ENCODE results near the gene MACROD2. TPM values are rescaled to one million over a fixed set of nuclear protein-coding genes. Genes with fewer than 3 reads are reported as not detected.

Gene MACROD2
- polyA plus RNA-seq, 1 donor = 5.4 TPM

GRCh38 chr20:15702161-15702560 lies 1706.8 kb downstream of the MACROD2 start:
- Histone ChIP-seq H3K36me3 (ENCODE audit: control insufficient read depth, insufficient read depth, low read length) (no peaks in the 10 kb centered on the region), H3K4me3 (ENCODE audit: low read length) (no peak overlapping the region), H3K9me3 (ENCODE audit: control insufficient read depth, low read depth, low read length) (no peaks in the 10 kb centered on the region), H3K4me1 (ENCODE audit: control insufficient read depth, insufficient read depth, low read length) (no peaks in the 10 kb centered on the region), H3K27ac (ENCODE audit: low read length) (no peak overlapping the region), H3K27me3 (ENCODE audit: control insufficient read depth, insufficient read depth, low read length) (no peaks in the 10 kb centered on the region)
- no peak for DNase-seq
- WGBS (ENCODE audit: insufficient coverage, low lambda C conversion rate) = 88% methylated on average over 1 of the region's 2 CpGs

- no peaks in the 10 kb centered on the region for H3K4me1 ChIP-seq (ENCODE audit: control insufficient read depth, insufficient read depth, low read length)
- DNase-seq = no peak
- no peak overlapping the region for H3K4me3 ChIP-seq (ENCODE audit: low read length)
- H3K27ac ChIP-seq (ENCODE audit: low read length) = no peak overlapping the region
- H3K9me3 ChIP-seq (ENCODE audit: control insufficient read depth, low read depth, low read length) = no peaks in the 10 kb centered on the region
- no peaks in the 10 kb centered on the region for H3K27me3 ChIP-seq (ENCODE audit: control insufficient read depth, insufficient read depth, low read length)
- H3K36me3 ChIP-seq (ENCODE audit: control insufficient read depth, insufficient read depth, low read length) = no peaks in the 10 kb centered on the region
- 100% methylated on average over 2 of the region's 4 CpGs for WGBS (ENCODE audit: insufficient coverage, low lambda C conversion rate)
These were observed 1708.0 kb downstream of the MACROD2 start for GRCh38 chr20:15703171-15703911.

- WGBS (ENCODE audit: insufficient coverage, low lambda C conversion rate) = no CpG with 5 or more reads among the region's 3 CpGs
These were observed 1710.7 kb downstream of the MACROD2 start for GRCh38 chr20:15705975-15706374.

GRCh38 chr20:15706719-15707118 lies 1711.4 kb downstream of the MACROD2 start:
- DNase-seq = no peak
- Histone ChIP-seq H3K4me1 (ENCODE audit: control insufficient read depth, insufficient read depth, low read length) (no peaks in the 10 kb centered on the region), H3K4me3 (ENCODE audit: low read length) (no peak overlapping the region), H3K27ac (ENCODE audit: low read length) (no peak overlapping the region), H3K36me3 (ENCODE audit: control insufficient read depth, insufficient read depth, low read length) (no peaks in the 10 kb centered on the region), H3K27me3 (ENCODE audit: control insufficient read depth, insufficient read depth, low read length) (no peaks in the 10 kb centered on the region), H3K9me3 (ENCODE audit: control insufficient read depth, low read depth, low read length) (no peaks in the 10 kb centered on the region)

More at GRCh38 chr20:15705975-15706374, 1710.7 kb downstream of the MACROD2 start:
- H3K36me3 ChIP-seq (ENCODE audit: control insufficient read depth, insufficient read depth, low read length) = no peaks in the 10 kb centered on the region
- H3K9me3 ChIP-seq (ENCODE audit: control insufficient read depth, low read depth, low read length) = no peaks in the 10 kb centered on the region
- H3K27me3 ChIP-seq (ENCODE audit: control insufficient read depth, insufficient read depth, low read length) = no peaks in the 10 kb centered on the region
- no peak overlapping the region for H3K4me3 ChIP-seq (ENCODE audit: low read length)
- no peaks in the 10 kb centered on the region for H3K4me1 ChIP-seq (ENCODE audit: control insufficient read depth, insufficient read depth, low read length)
- no peak overlapping the region for H3K27ac ChIP-seq (ENCODE audit: low read length)
- no peak for DNase-seq

- Histone ChIP-seq H3K4me1 (ENCODE audit: control insufficient read depth, insufficient read depth, low read length) (no peaks in the 10 kb centered on the region), H3K4me3 (ENCODE audit: low read length) (no peak overlapping the region), H3K27me3 (ENCODE audit: control insufficient read depth, insufficient read depth, low read length) (no peaks in the 10 kb centered on the region), H3K36me3 (ENCODE audit: control insufficient read depth, insufficient read depth, low read length) (no peaks in the 10 kb centered on the region), H3K27ac (ENCODE audit: low read length) (no peak overlapping the region), H3K9me3 (ENCODE audit: control insufficient read depth, low read depth, low read length) (no peaks in the 10 kb centered on the region)
- DNase-seq = peak; percentile 3 to 12
- WGBS (ENCODE audit: insufficient coverage, low lambda C conversion rate) = no CpG with 5 or more reads among the region's 9 CpGs
These were observed 1713.8 kb downstream of the MACROD2 start for GRCh38 chr20:15708984-15709598.

- Histone ChIP-seq H3K27ac (ENCODE audit: low read length) (no peak overlapping the region), H3K4me1 (ENCODE audit: control insufficient read depth, insufficient read depth, low read length) (no peaks in the 10 kb centered on the region), H3K4me3 (ENCODE audit: low read length) (no peak overlapping the region), H3K9me3 (ENCODE audit: control insufficient read depth, low read depth, low read length) (no peaks in the 10 kb centered on the region), H3K36me3 (ENCODE audit: control insufficient read depth, insufficient read depth, low read length) (no peaks in the 10 kb centered on the region), H3K27me3 (ENCODE audit: control insufficient read depth, insufficient read depth, low read length) (no peaks in the 10 kb centered on the region)
- no peak for DNase-seq
- WGBS (ENCODE audit: insufficient coverage, low lambda C conversion rate) = 100% methylated on average over 2 of the region's 5 CpGs
These were observed 1715.3 kb downstream of the MACROD2 start for GRCh38 chr20:15710636-15711035.

- no peaks in the 10 kb centered on the region for H3K36me3 ChIP-seq (ENCODE audit: control insufficient read depth, insufficient read depth, low read length)
- no peaks in the 10 kb centered on the region for H3K4me1 ChIP-seq (ENCODE audit: control insufficient read depth, insufficient read depth, low read length)
- WGBS (ENCODE audit: insufficient coverage, low lambda C conversion rate) = no CpG with 5 or more reads among the region's 7 CpGs
- peak in 1 of 2 donors; percentile 9 for DNase-seq
- no peaks in the 10 kb centered on the region for H3K27me3 ChIP-seq (ENCODE audit: control insufficient read depth, insufficient read depth, low read length)
- no peak overlapping the region for H3K27ac ChIP-seq (ENCODE audit: low read length)
- no peak overlapping the region for H3K4me3 ChIP-seq (ENCODE audit: low read length)
- no peaks in the 10 kb centered on the region for H3K9me3 ChIP-seq (ENCODE audit: control insufficient read depth, low read depth, low read length)
These were observed 1715.9 kb downstream of the MACROD2 start for GRCh38 chr20:15711177-15711576.

GRCh38 chr20:15716256-15716655 lies 1720.9 kb downstream of the MACROD2 start:
- WGBS (ENCODE audit: insufficient coverage, low lambda C conversion rate) = 75% methylated on average over 1 of the region's 5 CpGs
- Histone ChIP-seq H3K4me3 (ENCODE audit: low read length) (no peak overlapping the region), H3K9me3 (ENCODE audit: control insufficient read depth, low read depth, low read length) (no peaks in the 10 kb centered on the region), H3K27me3 (ENCODE audit: control insufficient read depth, insufficient read depth, low read length) (no peaks in the 10 kb centered on the region), H3K27ac (ENCODE audit: low read length) (no peak overlapping the region), H3K4me1 (ENCODE audit: control insufficient read depth, insufficient read depth, low read length) (no peaks in the 10 kb centered on the region), H3K36me3 (ENCODE audit: control insufficient read depth, insufficient read depth, low read length) (no peaks in the 10 kb centered on the region)
- no peak for DNase-seq

- H3K36me3 ChIP-seq (ENCODE audit: control insufficient read depth, insufficient read depth, low read length) = no peaks in the 10 kb centered on the region
- no peaks in the 10 kb centered on the region for H3K4me1 ChIP-seq (ENCODE audit: control insufficient read depth, insufficient read depth, low read length)
- H3K27ac ChIP-seq (ENCODE audit: low read length) = no peak overlapping the region
- H3K27me3 ChIP-seq (ENCODE audit: control insufficient read depth, insufficient read depth, low read length) = no peaks in the 10 kb centered on the region
- DNase-seq = no peak
- no peaks in the 10 kb centered on the region for H3K9me3 ChIP-seq (ENCODE audit: control insufficient read depth, low read depth, low read length)
- H3K4me3 ChIP-seq (ENCODE audit: low read length) = no peak overlapping the region
- WGBS (ENCODE audit: insufficient coverage, low lambda C conversion rate) = 83% methylated on average over 1 of the region's 1 CpG
These were observed 1731.1 kb downstream of the MACROD2 start for GRCh38 chr20:15726416-15726815.

GRCh38 chr20:15734052-15734451 lies 1738.7 kb downstream of the MACROD2 start:
- no peak overlapping the region for H3K27ac ChIP-seq (ENCODE audit: low read length)
- H3K36me3 ChIP-seq (ENCODE audit: control insufficient read depth, insufficient read depth, low read length) = no peaks in the 10 kb centered on the region
- H3K9me3 ChIP-seq (ENCODE audit: control insufficient read depth, low read depth, low read length) = no peaks in the 10 kb centered on the region
- peak in 1 of 2 donors; percentile 3 for DNase-seq
- H3K27me3 ChIP-seq (ENCODE audit: control insufficient read depth, insufficient read depth, low read length) = no peaks in the 10 kb centered on the region
- no peak overlapping the region for H3K4me3 ChIP-seq (ENCODE audit: low read length)
- no peaks in the 10 kb centered on the region for H3K4me1 ChIP-seq (ENCODE audit: control insufficient read depth, insufficient read depth, low read length)
- no CpG with 5 or more reads among the region's 4 CpGs for WGBS (ENCODE audit: insufficient coverage, low lambda C conversion rate)

- WGBS (ENCODE audit: insufficient coverage, low lambda C conversion rate) = 29% methylated on average over 2 of the region's 2 CpGs
- Histone ChIP-seq H3K27me3 (ENCODE audit: control insufficient read depth, insufficient read depth, low read length) (no peaks in the 10 kb centered on the region), H3K4me1 (ENCODE audit: control insufficient read depth, insufficient read depth, low read length) (no peaks in the 10 kb centered on the region), H3K36me3 (ENCODE audit: control insufficient read depth, insufficient read depth, low read length) (no peaks in the 10 kb centered on the region), H3K4me3 (ENCODE audit: low read length) (no peak overlapping the region), H3K27ac (ENCODE audit: low read length) (no peak overlapping the region), H3K9me3 (ENCODE audit: control insufficient read depth, low read depth, low read length) (no peaks in the 10 kb centered on the region)
- no peak for DNase-seq
These were observed 1743.7 kb downstream of the MACROD2 start for GRCh38 chr20:15739035-15739434.
